ENCODE data around the gene THAP7.

THAP7 gene

DNA sequence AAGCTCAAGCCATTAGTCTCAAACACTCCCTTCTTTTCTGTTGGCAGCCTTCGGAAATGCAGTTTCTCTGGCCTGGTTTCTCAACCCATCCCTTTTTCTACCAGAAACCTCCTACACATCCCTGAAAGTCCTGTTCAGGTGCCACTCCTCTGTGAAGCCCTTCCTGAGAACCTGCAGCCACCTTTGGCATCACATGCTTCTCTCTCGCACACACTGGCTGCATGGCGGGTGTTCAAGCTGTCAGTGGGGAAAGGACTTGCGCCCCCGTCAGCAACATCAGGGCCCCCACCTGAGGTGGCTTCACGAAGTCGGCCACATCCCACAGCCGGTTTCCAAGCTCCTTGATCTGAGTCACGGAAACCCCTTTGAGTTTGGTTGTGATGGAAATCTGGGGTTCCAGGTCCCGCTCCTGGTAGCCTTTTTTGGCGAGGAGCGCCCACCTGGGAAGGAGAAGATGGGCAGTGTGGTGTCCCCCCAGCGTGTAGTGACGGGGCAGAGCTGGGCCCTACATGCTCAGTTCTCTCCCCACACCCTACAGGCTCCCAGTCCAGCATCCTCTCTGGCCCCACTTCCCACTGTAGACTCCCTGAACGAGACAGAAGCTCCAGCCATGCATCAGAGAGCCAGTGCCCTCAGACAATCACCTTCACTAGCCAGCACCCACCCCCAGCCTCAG, 42.1 kb upstream of the THAP7 start:
- TF ChIP-seq, protein P1, sequence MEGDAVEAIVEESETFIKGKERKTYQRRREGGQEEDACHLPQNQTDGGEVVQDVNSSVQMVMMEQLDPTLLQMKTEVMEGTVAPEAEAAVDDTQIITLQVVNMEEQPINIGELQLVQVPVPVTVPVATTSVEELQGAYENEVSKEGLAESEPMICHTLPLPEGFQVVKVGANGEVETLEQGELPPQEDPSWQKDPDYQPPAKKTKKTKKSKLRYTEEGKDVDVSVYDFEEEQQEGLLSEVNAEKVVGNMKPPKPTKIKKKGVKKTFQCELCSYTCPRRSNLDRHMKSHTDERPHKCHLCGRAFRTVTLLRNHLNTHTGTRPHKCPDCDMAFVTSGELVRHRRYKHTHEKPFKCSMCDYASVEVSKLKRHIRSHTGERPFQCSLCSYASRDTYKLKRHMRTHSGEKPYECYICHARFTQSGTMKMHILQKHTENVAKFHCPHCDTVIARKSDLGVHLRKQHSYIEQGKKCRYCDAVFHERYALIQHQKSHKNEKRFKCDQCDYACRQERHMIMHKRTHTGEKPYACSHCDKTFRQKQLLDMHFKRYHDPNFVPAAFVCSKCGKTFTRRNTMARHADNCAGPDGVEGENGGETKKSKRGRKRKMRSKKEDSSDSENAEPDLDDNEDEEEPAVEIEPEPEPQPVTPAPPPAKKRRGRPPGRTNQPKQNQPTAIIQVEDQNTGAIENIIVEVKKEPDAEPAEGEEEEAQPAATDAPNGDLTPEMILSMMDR (IDR thresholded peaks at IDR 0.05) = no peak

DNA sequence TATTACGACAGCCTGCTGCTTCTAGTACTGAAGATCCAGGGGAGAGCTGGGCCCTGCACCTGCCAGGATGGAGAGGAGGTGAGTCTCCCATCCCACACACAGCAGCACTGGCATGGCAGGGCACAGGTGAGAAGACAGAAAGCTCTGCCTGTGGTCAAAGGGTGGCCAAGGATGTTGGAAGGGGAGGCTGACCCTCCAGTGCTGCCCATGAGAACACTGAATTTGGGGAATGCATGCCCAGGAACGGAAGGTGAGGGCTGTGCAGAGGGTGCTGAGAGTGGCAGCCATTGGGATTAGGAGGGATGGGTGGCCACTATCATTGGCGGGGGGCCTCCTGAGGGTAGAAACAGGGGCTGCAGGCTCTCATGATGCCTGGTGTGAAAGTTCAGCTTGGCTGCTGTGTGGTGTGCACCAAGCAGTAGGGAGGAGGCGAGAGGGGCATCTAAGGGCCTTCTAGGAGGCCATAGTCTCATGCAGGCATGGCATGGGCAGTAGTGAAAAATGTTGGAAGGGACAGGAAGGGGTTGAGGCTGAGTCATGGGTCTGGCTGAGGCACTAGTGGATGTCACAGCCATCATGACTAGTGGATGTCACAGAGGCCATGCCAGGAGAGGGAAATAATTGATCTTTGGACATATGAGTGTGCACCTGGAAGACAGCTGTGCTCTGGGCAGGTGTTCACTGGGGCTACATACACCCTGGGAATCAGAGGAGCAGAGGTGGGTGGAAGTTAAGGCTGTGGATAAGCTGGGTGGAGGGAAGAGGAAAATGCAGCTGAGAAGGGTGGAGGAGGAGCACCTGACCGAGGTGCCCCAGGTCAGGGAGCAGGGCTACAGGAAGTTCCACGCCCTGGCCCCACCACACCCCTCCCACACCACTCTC, 41.3 kb upstream of the THAP7 start:
- TF ChIP-seq, protein P1 (IDR thresholded peaks at IDR 0.05) = no peak

DNA sequence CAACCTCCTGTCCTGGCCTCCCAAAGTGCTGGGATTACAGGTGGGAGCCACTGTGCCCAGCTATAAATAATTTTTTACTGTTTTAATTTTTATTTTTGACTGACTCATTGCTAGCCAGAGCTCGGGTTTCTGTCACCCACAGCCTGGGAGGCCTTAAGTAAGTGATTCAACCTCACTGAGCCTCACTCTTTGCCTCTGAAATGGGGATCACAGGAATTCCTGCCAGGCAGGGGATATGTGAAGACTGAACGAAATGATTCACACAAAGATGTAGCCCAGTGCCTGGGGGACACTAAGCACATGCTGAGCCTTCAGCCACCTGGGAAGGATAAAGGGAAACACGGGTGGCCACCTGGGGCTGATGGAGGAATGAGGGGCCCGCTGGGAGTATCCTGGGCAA, 40.0 kb upstream of the THAP7 start:
- TF ChIP-seq, protein P1 (IDR thresholded peaks at IDR 0.05) = no peak

DNA sequence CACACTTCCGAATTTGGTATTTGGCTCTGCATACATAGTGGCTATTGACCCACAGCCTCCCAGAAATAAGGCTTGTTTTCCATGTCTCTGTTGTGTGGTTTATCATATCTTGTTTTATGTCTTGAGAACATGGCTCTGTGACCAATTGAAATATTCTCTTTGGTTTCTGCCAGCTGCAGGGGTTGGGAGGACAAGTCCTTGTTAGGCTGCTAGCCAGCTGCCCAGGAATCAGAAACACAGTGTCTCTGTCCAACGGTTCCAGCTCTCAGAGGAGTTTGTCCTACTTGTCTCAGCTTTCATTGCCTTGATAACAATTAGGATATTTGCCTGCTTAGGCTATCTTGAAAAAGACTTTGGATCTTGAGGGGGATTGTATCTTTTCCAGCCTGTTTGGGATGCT, 36.5 kb upstream of the THAP7 start:
- TF ChIP-seq, protein P1 (IDR thresholded peaks at IDR 0.05) = no peak

DNA sequence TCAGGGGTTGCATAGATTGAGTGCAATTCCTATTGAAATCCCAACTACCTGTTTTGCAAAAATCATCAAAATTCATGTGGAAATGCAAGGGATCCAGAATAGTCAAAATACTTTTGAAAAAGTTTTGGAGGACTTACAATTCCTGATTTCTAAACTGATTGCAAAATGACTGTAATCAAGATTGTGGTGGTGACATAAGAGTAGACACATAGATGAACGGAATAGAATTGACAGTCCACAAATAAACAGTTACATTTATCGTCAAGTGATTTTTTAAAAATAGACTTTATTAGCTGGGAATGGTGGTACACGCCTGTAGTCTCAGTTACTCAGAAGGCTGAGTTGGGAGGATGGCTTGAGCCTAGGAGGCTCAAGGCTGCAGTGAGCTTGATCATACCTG, 33.1 kb upstream of the THAP7 start:
- TF ChIP-seq, protein P1 (IDR thresholded peaks at IDR 0.05) = no peak

DNA sequence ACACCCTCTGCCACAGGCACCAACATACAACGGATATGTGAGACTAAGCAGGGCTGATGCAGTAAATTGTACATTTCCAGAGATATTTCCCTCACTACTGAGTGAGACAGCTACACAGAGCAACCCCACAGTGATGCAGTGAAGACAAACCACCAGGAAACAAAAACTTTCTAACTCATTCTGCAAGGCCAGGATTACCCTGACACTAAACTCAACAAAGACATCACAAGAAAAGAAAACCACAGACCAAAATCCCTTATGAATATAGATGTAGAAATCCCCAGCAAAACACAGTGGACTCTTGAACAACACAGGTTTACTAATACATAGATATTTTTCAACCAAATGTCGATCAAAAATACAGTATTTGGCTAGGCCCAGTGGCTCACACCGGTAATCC, 32.0 kb upstream of the THAP7 start:
- TF ChIP-seq, protein P1 (IDR thresholded peaks at IDR 0.05) = no peak

DNA sequence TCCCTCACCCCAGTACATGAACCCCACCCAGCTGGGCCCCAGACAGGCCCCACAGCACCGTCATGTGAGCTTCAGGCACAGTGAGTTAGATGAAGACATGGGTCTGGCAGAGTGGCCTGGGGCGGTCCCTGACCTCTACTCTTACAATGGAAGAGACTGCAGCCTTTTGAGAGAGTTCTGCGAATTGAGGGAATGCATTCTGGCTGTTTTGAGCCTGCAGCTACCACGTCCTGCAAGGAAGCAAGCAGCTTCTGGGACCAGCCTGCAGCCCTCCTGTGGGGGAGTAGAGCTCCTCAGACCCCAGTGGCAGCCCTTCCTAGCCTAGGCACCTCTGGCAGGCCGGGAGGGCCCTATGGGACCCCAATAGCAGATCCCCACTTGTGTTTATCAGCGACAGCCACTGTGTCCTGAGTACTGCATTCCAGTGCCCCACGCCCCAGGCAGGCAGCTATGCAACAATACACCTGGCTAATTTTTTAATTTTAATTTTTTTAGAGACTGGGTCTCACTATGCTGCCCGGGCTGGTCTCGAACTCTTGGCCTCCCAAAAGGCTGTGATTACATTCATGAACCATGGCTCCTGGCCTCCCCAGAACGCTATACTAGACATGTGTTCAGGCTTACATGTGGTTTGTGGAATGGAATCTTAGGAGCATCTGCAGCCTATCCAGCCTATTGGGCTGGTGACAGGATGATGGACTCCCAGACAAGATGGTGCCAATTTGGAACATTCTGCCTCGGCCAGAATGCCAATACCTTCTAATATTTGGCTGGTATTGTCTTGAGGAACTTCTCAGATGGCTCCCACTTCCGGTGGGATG, 31.2 kb upstream of the THAP7 start:
- TF ChIP-seq, protein P1 (IDR thresholded peaks at IDR 0.05) = no peak

Measured in LNCAP (cell line).